GM12872 (cell line): Measurements from ENCODE around the gene NME7.

Source experiments
- TF ChIP-seq, protein P1 (sequence below): IDR thresholded peaks from 3 replicates; pipeline ENCODE4 v1.5.1; 2011; ENCODE audit warnings: low read depth, mild to moderate bottlenecking, low read length, moderate library complexity; ENCODE audit not compliant: insufficient read depth

The NME7 gene

DNA sequence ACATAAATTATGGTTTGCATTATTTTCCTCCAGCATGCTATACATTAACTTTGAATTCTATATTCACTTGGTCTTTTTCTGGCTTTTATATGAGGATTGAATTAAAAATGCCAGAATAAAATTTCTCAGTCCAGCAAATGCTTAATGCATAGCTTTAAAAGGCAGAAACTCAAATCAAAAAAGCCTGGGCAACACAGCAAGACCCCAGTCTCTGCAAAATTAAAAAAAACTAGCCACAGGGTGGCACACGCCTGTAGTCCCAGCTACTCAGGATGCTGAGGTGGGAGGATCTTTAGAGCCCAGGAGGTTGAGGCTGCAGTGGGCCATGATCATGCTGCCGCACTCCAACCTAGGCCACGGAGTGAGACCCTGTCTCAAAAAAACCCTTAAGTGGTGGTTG is 241.3 kb downstream of the NME7 start:
- TF ChIP-seq, protein P1, sequence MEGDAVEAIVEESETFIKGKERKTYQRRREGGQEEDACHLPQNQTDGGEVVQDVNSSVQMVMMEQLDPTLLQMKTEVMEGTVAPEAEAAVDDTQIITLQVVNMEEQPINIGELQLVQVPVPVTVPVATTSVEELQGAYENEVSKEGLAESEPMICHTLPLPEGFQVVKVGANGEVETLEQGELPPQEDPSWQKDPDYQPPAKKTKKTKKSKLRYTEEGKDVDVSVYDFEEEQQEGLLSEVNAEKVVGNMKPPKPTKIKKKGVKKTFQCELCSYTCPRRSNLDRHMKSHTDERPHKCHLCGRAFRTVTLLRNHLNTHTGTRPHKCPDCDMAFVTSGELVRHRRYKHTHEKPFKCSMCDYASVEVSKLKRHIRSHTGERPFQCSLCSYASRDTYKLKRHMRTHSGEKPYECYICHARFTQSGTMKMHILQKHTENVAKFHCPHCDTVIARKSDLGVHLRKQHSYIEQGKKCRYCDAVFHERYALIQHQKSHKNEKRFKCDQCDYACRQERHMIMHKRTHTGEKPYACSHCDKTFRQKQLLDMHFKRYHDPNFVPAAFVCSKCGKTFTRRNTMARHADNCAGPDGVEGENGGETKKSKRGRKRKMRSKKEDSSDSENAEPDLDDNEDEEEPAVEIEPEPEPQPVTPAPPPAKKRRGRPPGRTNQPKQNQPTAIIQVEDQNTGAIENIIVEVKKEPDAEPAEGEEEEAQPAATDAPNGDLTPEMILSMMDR, result no peak

GRCh38 chr1:169124459-169124858 is 243.1 kb downstream of the NME7 start:
- TF ChIP-seq, protein P1, result no peak

DNA sequence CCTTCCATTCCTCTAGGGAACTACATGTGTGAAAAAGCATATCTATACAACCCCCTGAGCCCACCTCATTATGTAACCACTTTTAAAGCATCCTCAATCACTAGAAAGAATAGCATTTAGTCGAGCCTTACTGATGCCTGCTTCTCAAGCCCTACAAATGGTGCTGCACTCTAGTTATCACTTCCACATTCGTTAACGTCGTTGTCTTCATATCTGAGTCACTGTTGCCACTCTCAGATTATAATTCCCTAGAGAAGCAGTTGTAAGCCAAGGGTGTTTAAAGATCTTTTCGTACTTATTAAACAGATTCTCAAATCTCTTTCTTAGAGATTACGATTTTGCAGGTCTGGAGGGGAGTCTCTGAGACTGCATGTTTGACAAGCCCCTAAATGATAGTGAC is 244.6 kb downstream of the NME7 start:
- TF ChIP-seq, protein P1, result no peak

DNA sequence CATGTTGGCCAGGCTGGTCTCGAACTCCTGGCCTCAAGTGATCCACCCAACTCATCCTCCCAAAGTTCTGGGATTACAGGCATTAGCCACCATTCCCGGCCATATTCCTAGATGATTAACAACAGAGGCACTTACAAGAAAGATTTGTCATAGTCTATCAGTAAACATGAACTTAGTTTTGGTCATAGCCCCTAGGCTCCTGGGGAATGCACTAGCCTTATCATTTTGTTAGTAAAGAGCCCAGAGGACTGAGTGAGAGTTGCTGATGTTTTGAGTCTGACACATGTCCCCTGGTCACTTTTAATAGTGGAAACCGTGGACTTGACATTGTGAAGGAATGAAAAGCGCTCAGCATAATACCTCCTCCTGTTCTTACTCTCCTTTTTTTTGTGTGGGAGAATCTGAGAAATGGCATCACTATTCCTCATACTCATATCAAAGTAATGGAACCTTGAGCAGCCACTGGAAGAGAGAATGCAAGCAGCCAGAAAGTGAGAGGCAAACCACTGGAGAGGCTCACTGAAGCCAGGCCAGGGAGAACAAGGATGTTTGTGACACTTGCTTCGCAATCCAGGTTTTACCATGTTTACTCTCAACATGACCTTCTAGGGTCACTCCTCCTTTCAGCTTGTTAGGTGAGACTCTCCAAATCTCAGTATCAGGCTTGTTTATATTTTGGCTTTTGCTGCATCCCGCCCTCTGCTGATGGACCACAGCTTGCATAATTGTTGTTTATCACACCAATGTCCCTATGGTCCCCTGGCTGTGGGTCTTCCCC is 246.3 kb downstream of the NME7 start:
- TF ChIP-seq, protein P1, result no peak

GRCh38 chr1:169120066-169120465 is 247.5 kb downstream of the NME7 start:
- TF ChIP-seq, protein P1, result no peak

- TF ChIP-seq, protein P1, result no peak
Observed at GRCh38 chr1:169119405-169119804, 248.2 kb downstream of the NME7 start.

- TF ChIP-seq, protein P1, result no peak
Observed at GRCh38 chr1:169118227-169118626, 249.4 kb downstream of the NME7 start.

- TF ChIP-seq, protein P1, result no peak
Observed at GRCh38 chr1:169117599-169117998, 250.0 kb downstream of the NME7 start.
